Progenitor cell of endocrine pancreas (in vitro differentiated cells): ENCODE data around the gene RANBP3. TPM values are rescaled to one million over a fixed set of nuclear protein-coding genes. Genes with fewer than 3 reads are reported as not detected.

Source experiments
- DNase-seq: peaks from one replicate; pipeline ENCODE4 v3.0.0; 2021; ENCODE audit warnings: low spot score; ENCODE audit not compliant: unreplicated experiment
- H3K27ac Mint-ChIP-seq: 2 replicates; pipeline ENCODE4 v1.8.0; 2021; ENCODE audit warnings: mild to moderate bottlenecking, moderate library complexity, mixed read lengths
- H3K27me3 Mint-ChIP-seq: 2 replicates; pipeline ENCODE4 v1.8.0; 2021; ENCODE audit warnings: mixed read lengths
- H3K36me3 Mint-ChIP-seq: 2 replicates; pipeline ENCODE4 v1.8.0; 2022; ENCODE audit warnings: mixed read lengths; ENCODE audit not compliant: insufficient read depth
- H3K4me1 Mint-ChIP-seq: 2 replicates; pipeline ENCODE4 v1.8.0; 2021; ENCODE audit warnings: low read depth, mixed read lengths
- H3K4me3 Mint-ChIP-seq: 2 replicates; pipeline ENCODE4 v1.8.0; 2021; ENCODE audit warnings: low read depth, mild to moderate bottlenecking, moderate library complexity, mixed read lengths
- H3K9me3 Mint-ChIP-seq: 2 replicates; pipeline ENCODE4 v1.8.0; 2021; ENCODE audit warnings: low read depth, mixed read lengths
- CTCF ChIP-seq: fragments of 200-600 bp; sonication (generic); IDR thresholded peaks from one replicate; pipeline ENCODE4 v1.5.0; 2021; ENCODE audit warnings: antibody characterized with exemption, mild to moderate bottlenecking; ENCODE audit not compliant: unreplicated experiment
- total RNA-seq: library from RNA; stranded (reverse); gene quantifications from 2 replicates; pipeline ENCODE4 v1.2.1, GENCODE V29; 2021

RANBP3 gene
- total RNA-seq, 1 donor from 2014 or later = 106 TPM

- Mint-ChIP-seq H3K36me3 (peaks cover 2% of the 10 kb centered on the region), H3K4me3 (no peak overlapping the region), H3K27ac (no peak overlapping the region), H3K9me3 (no peaks in the 10 kb centered on the region), H3K4me1 (no peaks in the 10 kb centered on the region), H3K27me3 (peaks cover 4% of the 10 kb centered on the region)
- TF ChIP-seq CTCF = no peak
- no peak for DNase-seq
Measured at GRCh38 chr19:5895409-5895808, 82.5 kb downstream of the RANBP3 start.

GRCh38 chr19:5894704-5895349 lies 83.1 kb downstream of the RANBP3 start:
- no peak for TF ChIP-seq CTCF
- Mint-ChIP-seq H3K4me1 (no peaks in the 10 kb centered on the region), H3K36me3 (peaks cover 2% of the 10 kb centered on the region), H3K9me3 (no peaks in the 10 kb centered on the region), H3K27ac (no peak overlapping the region), H3K4me3 (no peak overlapping the region), H3K27me3 (peaks cover 8% of the 10 kb centered on the region)
- no peak for DNase-seq

GRCh38 chr19:5893907-5894703 lies 83.8 kb downstream of the RANBP3 start:
- Mint-ChIP-seq H3K4me1 (no peaks in the 10 kb centered on the region), H3K36me3 (peaks cover 2% of the 10 kb centered on the region)

GRCh38 chr19:5893296-5893903 lies 84.5 kb downstream of the RANBP3 start:
- Mint-ChIP-seq H3K4me3 (no peak overlapping the region), H3K36me3 (peaks cover 2% of the 10 kb centered on the region), H3K4me1 (no peaks in the 10 kb centered on the region)

More at GRCh38 chr19:5893907-5894703, 83.8 kb downstream of the RANBP3 start:
- TF ChIP-seq CTCF = no peak
- no peak overlapping the region for H3K4me3 Mint-ChIP-seq
- H3K9me3 Mint-ChIP-seq = no peaks in the 10 kb centered on the region
- no peak overlapping the region for H3K27ac Mint-ChIP-seq
- H3K27me3 Mint-ChIP-seq = peaks cover 13% of the 10 kb centered on the region
- no peak for DNase-seq

More at GRCh38 chr19:5893296-5893903, 84.5 kb downstream of the RANBP3 start:
- no peak overlapping the region for H3K27ac Mint-ChIP-seq
- no peak for DNase-seq
- H3K27me3 Mint-ChIP-seq = peaks cover 14% of the 10 kb centered on the region
- no peak for TF ChIP-seq CTCF
- H3K9me3 Mint-ChIP-seq = no peaks in the 10 kb centered on the region
